Endothelial cell of umbilical vein (primary cell): ENCODE measurements around the gene IPPK.
"Not testable (repeated sequence)": the region's sequence is repeated elsewhere in the genome, so short reads cannot be mapped to it uniquely, and the experiment has no call there.

Source experiments
- FOS ChIP-seq: IDR thresholded peaks from 2 replicates; pipeline ENCODE4 v1.6.1; 2011; ENCODE audit warnings: mild to moderate bottlenecking, low read length, moderate library complexity, borderline replicate concordance; ENCODE audit not compliant: insufficient read depth
- JUN ChIP-seq: IDR thresholded peaks from 2 replicates; pipeline ENCODE4 v1.6.1; 2011; ENCODE audit warnings: borderline replicate concordance, low read depth; ENCODE audit not compliant: insufficient read length, insufficient read depth
- MYC ChIP-seq: IDR thresholded peaks from one replicate; pipeline ENCODE4 v1.6.1; 2011; ENCODE audit warnings: mild to moderate bottlenecking, low read depth, low read length
- POLR2A ChIP-seq: IDR thresholded peaks from 2 replicates; pipeline ENCODE4 v1.6.1; 2012; ENCODE audit warnings: low read depth, mild to moderate bottlenecking, control low read depth, low read length
- POLR2AphosphoS5 ChIP-seq: IDR thresholded peaks from 2 replicates; pipeline ENCODE4 v1.6.1; 2012; ENCODE audit warnings: low read depth, mild to moderate bottlenecking, control low read depth, low read length, moderate library complexity; ENCODE audit not compliant: insufficient read depth
- TF ChIP-seq, protein P1 (sequence below), 2 donors: IDR thresholded peaks; 1 replicate in 1 of 2; 2 replicates in 1 of 2; pipeline ENCODE4 v1.5.1; 2011; ENCODE audit warnings: low read length in 2 of 2, mild to moderate bottlenecking in 2 of 2, moderate library complexity in 2 of 2, control low read depth in 1 of 2, inconsistent platforms in 1 of 2, low read depth in 1 of 2; ENCODE audit not compliant: insufficient read depth in 1 of 2; ENCODE audit errors: extremely low read depth in 1 of 2
- TF ChIP-seq, protein P2 (sequence below): IDR thresholded peaks from 2 replicates; pipeline ENCODE4 v1.6.1; 2011; ENCODE audit not compliant: insufficient read depth, insufficient read length

DNA sequence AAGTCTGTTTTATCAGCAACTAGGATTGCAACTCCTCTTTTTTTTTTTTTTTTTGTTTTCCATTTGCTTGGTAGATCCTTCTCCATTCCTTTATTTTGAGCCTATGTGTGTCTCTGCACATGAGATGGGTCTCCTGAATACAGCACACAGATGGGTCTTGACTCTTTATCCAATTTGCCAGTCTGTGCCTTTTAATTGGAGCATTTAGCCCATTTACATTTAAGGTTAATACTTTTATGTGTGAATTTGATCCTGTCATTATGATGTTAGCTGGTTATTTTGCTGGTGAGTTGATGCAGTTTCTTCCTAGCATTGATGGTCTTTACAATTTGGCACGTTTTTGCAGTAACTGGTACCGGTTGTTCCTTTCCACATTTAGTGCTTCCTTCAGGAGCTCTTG is 98.1 kb downstream of the IPPK start:
- not testable (repeated sequence) for TF ChIP-seq FOS, POLR2AphosphoS5, POLR2A, JUN, MYC
- TF ChIP-seq, protein P1, sequence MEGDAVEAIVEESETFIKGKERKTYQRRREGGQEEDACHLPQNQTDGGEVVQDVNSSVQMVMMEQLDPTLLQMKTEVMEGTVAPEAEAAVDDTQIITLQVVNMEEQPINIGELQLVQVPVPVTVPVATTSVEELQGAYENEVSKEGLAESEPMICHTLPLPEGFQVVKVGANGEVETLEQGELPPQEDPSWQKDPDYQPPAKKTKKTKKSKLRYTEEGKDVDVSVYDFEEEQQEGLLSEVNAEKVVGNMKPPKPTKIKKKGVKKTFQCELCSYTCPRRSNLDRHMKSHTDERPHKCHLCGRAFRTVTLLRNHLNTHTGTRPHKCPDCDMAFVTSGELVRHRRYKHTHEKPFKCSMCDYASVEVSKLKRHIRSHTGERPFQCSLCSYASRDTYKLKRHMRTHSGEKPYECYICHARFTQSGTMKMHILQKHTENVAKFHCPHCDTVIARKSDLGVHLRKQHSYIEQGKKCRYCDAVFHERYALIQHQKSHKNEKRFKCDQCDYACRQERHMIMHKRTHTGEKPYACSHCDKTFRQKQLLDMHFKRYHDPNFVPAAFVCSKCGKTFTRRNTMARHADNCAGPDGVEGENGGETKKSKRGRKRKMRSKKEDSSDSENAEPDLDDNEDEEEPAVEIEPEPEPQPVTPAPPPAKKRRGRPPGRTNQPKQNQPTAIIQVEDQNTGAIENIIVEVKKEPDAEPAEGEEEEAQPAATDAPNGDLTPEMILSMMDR (IDR thresholded peaks at IDR 0.05; ENCODE audit: extremely low read depth in 1 of 2, insufficient read depth in 1 of 2, low read depth in 1 of 2, low read length in 2 of 2), result not testable (repeated sequence)
- TF ChIP-seq, protein P2, sequence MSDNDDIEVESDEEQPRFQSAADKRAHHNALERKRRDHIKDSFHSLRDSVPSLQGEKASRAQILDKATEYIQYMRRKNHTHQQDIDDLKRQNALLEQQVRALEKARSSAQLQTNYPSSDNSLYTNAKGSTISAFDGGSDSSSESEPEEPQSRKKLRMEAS, result not testable (repeated sequence)
